Thoracic aorta (tissue), 2 donors: ENCODE results near the gene LCA5L. TPM values are rescaled to one million over a fixed set of nuclear protein-coding genes. Genes with fewer than 3 reads are reported as not detected.

ENCODE experiments used
- ATAC-seq: fragments of 150-250 bp; one replicate; pipeline ENCODE4 v1.8.0; 2017; ENCODE audit warnings: low read depth; ENCODE audit not compliant: insufficient number of reproducible peaks, low FRiP score
- DNase-seq: peaks from one replicate; pipeline ENCODE4 v3.0.0-alpha.2; 2020; ENCODE audit warnings: low spot score
- H3K27ac ChIP-seq, 2 donors: fragments of 200-600 bp; sonication (generic); 1 replicate in 1 of 2; 2 replicates in 1 of 2; pipeline ENCODE4 v1.5.1; 2016; ENCODE audit warnings: mild to moderate bottlenecking in 2 of 2, moderate library complexity in 2 of 2
- H3K27me3 ChIP-seq: fragments of 200-600 bp; sonication (generic); replicated peaks from 2 replicates; pipeline ENCODE4 v1.6.0; 2016; ENCODE audit warnings: mild to moderate bottlenecking; ENCODE audit not compliant: insufficient read depth
- H3K36me3 ChIP-seq: fragments of 200-600 bp; sonication (generic); one replicate; pipeline ENCODE4 v1.5.1; 2016
- H3K4me1 ChIP-seq, 2 donors: fragments of 200-600 bp; sonication (generic); 1 replicate in 1 of 2; 2 replicates in 1 of 2; pipeline versions ENCODE4 v1.5.1 to v1.6.0; 2016; ENCODE audit warnings: low read depth in 2 of 2, mild to moderate bottlenecking in 1 of 2; ENCODE audit not compliant: control insufficient read depth in 1 of 2
- H3K4me3 ChIP-seq: fragments of 200-600 bp; sonication (generic); 2 replicates; pipeline ENCODE4 v1.5.1; 2016; ENCODE audit warnings: mild to moderate bottlenecking
- H3K9me3 ChIP-seq: fragments of 200-600 bp; sonication (generic); 2 replicates; pipeline ENCODE4 v1.5.1; 2016
- total RNA-seq, 2 donors: library from RNA; depleted of rRNA; stranded (reverse); fragments of >200 nt; gene quantifications; one replicate each; pipeline versions ENCODE4 v1.1.0 to v1.2.3, GENCODE V29; 2016
- TF ChIP-seq, protein P1 (sequence below): fragments of 200-600 bp; sonication (generic); IDR thresholded peaks from one replicate; pipeline ENCODE4 v1.5.1; 2019; ENCODE audit warnings: antibody characterized with exemption

Gene LCA5L
- 1 to 10 TPM; 1.2 to 3.2 TPM for total RNA-seq

DNA sequence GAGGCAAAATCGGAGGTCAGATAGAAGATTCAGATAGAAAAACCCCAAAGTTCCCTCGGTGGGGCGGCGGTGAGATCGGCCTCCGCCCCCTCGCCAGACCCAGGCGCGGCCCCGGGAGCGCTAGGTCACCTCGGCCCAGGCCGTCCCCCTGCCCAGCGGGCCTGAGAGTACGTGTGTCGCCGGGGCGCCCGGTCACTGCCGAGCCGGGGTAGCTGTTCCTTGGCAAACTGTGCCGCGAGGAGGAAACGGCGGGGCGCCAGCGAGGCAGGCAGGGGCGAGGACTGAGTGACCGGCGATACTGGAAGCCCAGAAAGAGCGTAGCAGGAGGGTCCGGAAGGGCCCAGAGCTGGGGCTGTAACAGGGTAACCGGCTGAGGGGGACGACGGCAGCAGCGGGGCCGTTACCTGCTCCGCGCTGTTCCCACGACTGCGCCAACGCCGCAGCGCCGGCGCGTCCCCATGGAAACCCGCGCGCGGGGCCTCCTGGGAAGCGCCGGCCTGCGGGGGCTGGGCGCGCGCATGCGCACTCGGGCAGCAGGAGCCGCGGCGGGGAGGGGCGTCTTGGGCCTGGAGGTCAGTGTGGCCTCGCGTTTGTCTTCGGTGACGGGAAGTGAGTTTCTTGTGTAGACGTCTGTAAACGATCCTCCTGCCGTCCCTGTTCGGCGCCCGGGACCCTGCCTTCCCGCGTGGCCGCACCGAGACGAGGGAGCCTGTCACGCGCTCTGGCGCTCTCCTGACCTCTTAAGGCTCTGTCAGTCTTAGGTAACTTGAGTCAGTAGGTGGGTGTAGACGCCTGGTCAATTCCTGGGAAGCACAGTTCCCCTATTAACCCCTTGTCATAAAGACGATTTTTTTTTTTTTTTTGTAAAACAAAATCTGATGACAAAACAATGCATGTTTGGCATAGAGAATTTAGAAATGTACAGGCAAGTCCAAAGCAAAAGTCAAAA, at the start of gene LCA5L:
TSS of gene LCA5L (minus strand) at position 458 of the 949 bp plus-strand sequence. CDS start 17,285 bp downstream, outside the sequence.
- peaks cover 0 to 19% of the 10 kb centered on the region in 2 donors for H3K4me1 ChIP-seq
- no peaks in the 10 kb centered on the region for H3K36me3 ChIP-seq
- DNase-seq, result peak; percentile 55
- peak within 1 kb of the TSS; percentile 89 for H3K4me3 ChIP-seq
- no peaks in the 10 kb centered on the region for H3K9me3 ChIP-seq
- no peaks in the 10 kb centered on the region for H3K27me3 ChIP-seq
- peak; percentile 83 for ATAC-seq
- H3K27ac ChIP-seq, result peak within 1 kb of the TSS; percentile 86 to 90
- TF ChIP-seq, protein P1, sequence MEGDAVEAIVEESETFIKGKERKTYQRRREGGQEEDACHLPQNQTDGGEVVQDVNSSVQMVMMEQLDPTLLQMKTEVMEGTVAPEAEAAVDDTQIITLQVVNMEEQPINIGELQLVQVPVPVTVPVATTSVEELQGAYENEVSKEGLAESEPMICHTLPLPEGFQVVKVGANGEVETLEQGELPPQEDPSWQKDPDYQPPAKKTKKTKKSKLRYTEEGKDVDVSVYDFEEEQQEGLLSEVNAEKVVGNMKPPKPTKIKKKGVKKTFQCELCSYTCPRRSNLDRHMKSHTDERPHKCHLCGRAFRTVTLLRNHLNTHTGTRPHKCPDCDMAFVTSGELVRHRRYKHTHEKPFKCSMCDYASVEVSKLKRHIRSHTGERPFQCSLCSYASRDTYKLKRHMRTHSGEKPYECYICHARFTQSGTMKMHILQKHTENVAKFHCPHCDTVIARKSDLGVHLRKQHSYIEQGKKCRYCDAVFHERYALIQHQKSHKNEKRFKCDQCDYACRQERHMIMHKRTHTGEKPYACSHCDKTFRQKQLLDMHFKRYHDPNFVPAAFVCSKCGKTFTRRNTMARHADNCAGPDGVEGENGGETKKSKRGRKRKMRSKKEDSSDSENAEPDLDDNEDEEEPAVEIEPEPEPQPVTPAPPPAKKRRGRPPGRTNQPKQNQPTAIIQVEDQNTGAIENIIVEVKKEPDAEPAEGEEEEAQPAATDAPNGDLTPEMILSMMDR, result no peak

GRCh38 chr21:39489380-39489924, 43.9 kb upstream of the LCA5L start:
- H3K27ac ChIP-seq, result no peak overlapping the region
- no peaks in the 10 kb centered on the region for H3K9me3 ChIP-seq
- no peaks in the 10 kb centered on the region for H3K27me3 ChIP-seq
- H3K36me3 ChIP-seq, result no peaks in the 10 kb centered on the region
- no peak overlapping the region for H3K4me3 ChIP-seq
- DNase-seq (no peak), ATAC-seq (no peak)
- peaks cover 0 to 21% of the 10 kb centered on the region in 2 donors for H3K4me1 ChIP-seq
- TF ChIP-seq, protein P1, result no peak

GRCh38 chr21:39484711-39485276, 39.2 kb upstream of the LCA5L start:
- DNase-seq (no peak), ATAC-seq (no peak)
- no peaks in the 10 kb centered on the region for H3K36me3 ChIP-seq
- peaks cover 0 to 37% of the 10 kb centered on the region in 2 donors for H3K4me1 ChIP-seq
- TF ChIP-seq, protein P1, result no peak
- H3K27ac ChIP-seq, result peak overlapping the region; percentile 8 to 16
- H3K27me3 ChIP-seq, result no peaks in the 10 kb centered on the region
- H3K4me3 ChIP-seq, result no peak overlapping the region
- no peaks in the 10 kb centered on the region for H3K9me3 ChIP-seq

GRCh38 chr21:39483917-39484316, 38.3 kb upstream of the LCA5L start:
- Histone ChIP-seq H3K4me1 (peaks cover 0 to 30% of the 10 kb centered on the region in 2 donors), H3K27ac (no peak overlapping the region), H3K27me3 (no peaks in the 10 kb centered on the region), H3K9me3 (no peaks in the 10 kb centered on the region), H3K36me3 (no peaks in the 10 kb centered on the region), H3K4me3 (no peak overlapping the region)
- TF ChIP-seq, protein P1, result no peak
- ATAC-seq (no peak), DNase-seq (no peak)

GRCh38 chr21:39481886-39482285, 36.3 kb upstream of the LCA5L start:
- ATAC-seq, result no peak
- no peak overlapping the region for H3K27ac ChIP-seq
- H3K36me3 ChIP-seq, result no peaks in the 10 kb centered on the region
- H3K4me3 ChIP-seq, result no peak overlapping the region
- no peak for DNase-seq
- H3K27me3 ChIP-seq, result no peaks in the 10 kb centered on the region
- no peaks in the 10 kb centered on the region for H3K9me3 ChIP-seq
- TF ChIP-seq, protein P1, result no peak
- H3K4me1 ChIP-seq, result peaks cover 0 to 36% of the 10 kb centered on the region in 2 donors
